ENCODE measurements around the gene LY86. TPM values are rescaled to one million over a fixed set of nuclear protein-coding genes. Genes with fewer than 3 reads are reported as not detected.
"Not testable (repeated sequence)": the region's sequence is repeated elsewhere in the genome, so short reads cannot be mapped to it uniquely, and the experiment has no call there.

The LY86 gene
- total RNA-seq, 1 experiment from 2014 or later = not detected

- no peak for DNase-seq (ENCODE audit: low spot score)
Measured at GRCh38 chr6:6596529-6597328, 8.2 kb downstream of the LY86 start.

- DNase-seq (ENCODE audit: low spot score) = no peak
Measured at GRCh38 chr6:6597682-6598081, 9.2 kb downstream of the LY86 start.

- no peak for DNase-seq (ENCODE audit: low spot score)
Measured at GRCh38 chr6:6599468-6599873, 11.0 kb downstream of the LY86 start.

GRCh38 chr6:6600875-6601274 is 12.4 kb downstream of the LY86 start:
- no peak for DNase-seq (ENCODE audit: low spot score)

GRCh38 chr6:6602262-6602661 is 13.7 kb downstream of the LY86 start:
- no peak for DNase-seq (ENCODE audit: low spot score)

- DNase-seq (ENCODE audit: low spot score) = no peak
Measured at GRCh38 chr6:6603317-6603716, 14.8 kb downstream of the LY86 start.

- DNase-seq (ENCODE audit: low spot score) = no peak
Measured at GRCh38 chr6:6604015-6604414, 15.5 kb downstream of the LY86 start.

- no peak for DNase-seq (ENCODE audit: low spot score)
Measured at GRCh38 chr6:6604566-6604965, 16.0 kb downstream of the LY86 start.

GRCh38 chr6:6605873-6606272 is 17.4 kb downstream of the LY86 start:
- DNase-seq (ENCODE audit: low spot score) = no peak

- DNase-seq (ENCODE audit: low spot score) = not testable (repeated sequence)
Measured at GRCh38 chr6:6606391-6607030, 18.0 kb downstream of the LY86 start.

GRCh38 chr6:6609450-6609849 is 20.9 kb downstream of the LY86 start:
- DNase-seq (ENCODE audit: low spot score) = no peak

GRCh38 chr6:6610031-6610591 is 21.6 kb downstream of the LY86 start:
- no peak for DNase-seq (ENCODE audit: low spot score)

GRCh38 chr6:6611486-6611885 is 23.0 kb downstream of the LY86 start:
- no peak for DNase-seq (ENCODE audit: low spot score)

- no peak for DNase-seq (ENCODE audit: low spot score)
Measured at GRCh38 chr6:6612308-6612707, 23.8 kb downstream of the LY86 start.

GRCh38 chr6:6613103-6613718 is 24.7 kb downstream of the LY86 start:
- not testable (repeated sequence) for DNase-seq (ENCODE audit: low spot score)

GRCh38 chr6:6614096-6614982 is 25.8 kb downstream of the LY86 start:
- DNase-seq (ENCODE audit: low spot score) = no peak

- DNase-seq (ENCODE audit: low spot score) = no peak
Measured at GRCh38 chr6:6614983-6615349, 26.4 kb downstream of the LY86 start.

- no peak for DNase-seq (ENCODE audit: low spot score)
Measured at GRCh38 chr6:6616656-6617055, 28.1 kb downstream of the LY86 start.

- DNase-seq (ENCODE audit: low spot score) = no peak
Measured at GRCh38 chr6:6619021-6619794, 30.7 kb downstream of the LY86 start.

GRCh38 chr6:6620766-6621425 is 32.4 kb downstream of the LY86 start:
- DNase-seq (ENCODE audit: low spot score) = no peak
